Measurements from ENCODE around the gene OR52L1.

Gene OR52L1

DNA sequence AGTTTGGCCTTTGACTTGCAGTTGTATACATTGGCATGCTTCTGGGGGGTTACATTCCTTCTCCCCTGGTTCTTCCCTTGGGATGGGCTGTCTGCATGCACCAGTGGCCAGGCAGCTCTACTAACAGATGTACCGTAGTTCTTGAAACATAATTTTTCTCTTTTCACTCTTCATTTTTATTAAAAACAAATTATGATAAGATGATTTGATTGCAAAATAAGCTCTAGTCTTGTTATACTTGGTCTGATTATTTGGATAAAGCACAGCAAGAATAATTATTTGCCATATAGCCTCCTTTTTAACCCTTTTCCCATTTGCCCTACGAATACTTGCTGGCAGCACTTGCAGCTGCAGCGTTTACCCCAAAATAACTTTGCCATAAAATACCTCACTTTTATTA, 31.2 kb downstream of the OR52L1 start:
- TF ChIP-seq, protein P1, sequence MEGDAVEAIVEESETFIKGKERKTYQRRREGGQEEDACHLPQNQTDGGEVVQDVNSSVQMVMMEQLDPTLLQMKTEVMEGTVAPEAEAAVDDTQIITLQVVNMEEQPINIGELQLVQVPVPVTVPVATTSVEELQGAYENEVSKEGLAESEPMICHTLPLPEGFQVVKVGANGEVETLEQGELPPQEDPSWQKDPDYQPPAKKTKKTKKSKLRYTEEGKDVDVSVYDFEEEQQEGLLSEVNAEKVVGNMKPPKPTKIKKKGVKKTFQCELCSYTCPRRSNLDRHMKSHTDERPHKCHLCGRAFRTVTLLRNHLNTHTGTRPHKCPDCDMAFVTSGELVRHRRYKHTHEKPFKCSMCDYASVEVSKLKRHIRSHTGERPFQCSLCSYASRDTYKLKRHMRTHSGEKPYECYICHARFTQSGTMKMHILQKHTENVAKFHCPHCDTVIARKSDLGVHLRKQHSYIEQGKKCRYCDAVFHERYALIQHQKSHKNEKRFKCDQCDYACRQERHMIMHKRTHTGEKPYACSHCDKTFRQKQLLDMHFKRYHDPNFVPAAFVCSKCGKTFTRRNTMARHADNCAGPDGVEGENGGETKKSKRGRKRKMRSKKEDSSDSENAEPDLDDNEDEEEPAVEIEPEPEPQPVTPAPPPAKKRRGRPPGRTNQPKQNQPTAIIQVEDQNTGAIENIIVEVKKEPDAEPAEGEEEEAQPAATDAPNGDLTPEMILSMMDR (IDR thresholded peaks at IDR 0.05; ENCODE audit: borderline replicate concordance, control extremely low read depth, extremely low read depth, insufficient read depth, missing control alignments) = no peak
- in situ Hi-C loops (cut with MboI; ENCODE audit: low sequenced_read_pairs, unreplicated experiment) = no loop called here
- DNase-seq (ENCODE audit: low spot score) = no peak

- no peak for DNase-seq (ENCODE audit: low spot score)
- in situ Hi-C loops (cut with MboI; ENCODE audit: low sequenced_read_pairs, unreplicated experiment) = no loop called here
- TF ChIP-seq, protein P1 (IDR thresholded peaks at IDR 0.05; ENCODE audit: borderline replicate concordance, control extremely low read depth, extremely low read depth, insufficient read depth, missing control alignments) = no peak
Observed at GRCh38 chr11:5941951-5942350, 44.8 kb downstream of the OR52L1 start, which contains the start of gene OR56A3. OR56A3 (plus strand) TSS chr11:5942251; CDS start chr11:5947347, 5,096 bp downstream.

GRCh38 chr11:5940748-5941147, 46.0 kb downstream of the OR52L1 start:
- TF ChIP-seq, protein P1 (IDR thresholded peaks at IDR 0.05; ENCODE audit: borderline replicate concordance, control extremely low read depth, extremely low read depth, insufficient read depth, missing control alignments) = no peak
- in situ Hi-C loops (cut with MboI; ENCODE audit: low sequenced_read_pairs, unreplicated experiment) = no loop called here

GRCh38 chr11:5938603-5938965, 48.2 kb downstream of the OR52L1 start:
- in situ Hi-C loops (cut with MboI; ENCODE audit: low sequenced_read_pairs, unreplicated experiment) = no loop called here

More at GRCh38 chr11:5940748-5941147, 46.0 kb downstream of the OR52L1 start:
- no peak for DNase-seq (ENCODE audit: low spot score)

DNA sequence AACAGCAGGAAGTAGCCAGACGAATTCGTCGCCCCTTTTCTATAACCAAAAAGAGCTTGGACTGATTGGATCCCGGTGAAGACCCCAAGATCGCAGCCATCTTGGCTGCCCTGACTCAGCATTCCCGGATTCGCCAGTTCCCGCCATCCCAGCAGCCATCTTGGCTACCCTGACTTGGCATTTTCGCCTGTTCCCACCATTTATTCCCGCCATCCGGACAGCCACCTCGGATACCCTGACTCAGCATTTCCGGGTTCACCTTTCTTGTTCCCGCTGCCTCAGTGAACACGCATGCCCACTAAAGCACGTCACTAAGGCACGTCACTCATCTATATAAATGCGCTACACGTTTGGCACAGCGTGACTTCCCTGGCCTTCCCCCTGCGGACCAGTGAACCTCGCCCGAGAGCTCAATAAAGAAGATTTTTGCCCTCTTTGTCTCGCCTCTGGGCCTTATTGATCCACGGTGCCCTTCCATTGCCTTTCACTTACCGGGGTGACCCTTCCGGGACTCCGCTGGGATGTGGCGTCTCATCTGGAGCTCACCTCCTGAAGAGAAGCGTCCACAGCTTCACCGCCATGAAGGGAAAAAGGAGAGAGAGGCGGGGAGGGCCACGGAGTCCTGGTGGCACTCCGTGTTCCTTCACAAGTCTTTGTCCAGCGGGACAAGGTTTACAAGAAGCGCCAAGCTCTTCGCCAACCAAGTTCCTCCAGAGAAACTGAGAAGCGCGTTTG, 48.8 kb downstream of the OR52L1 start:
- no peak for DNase-seq (ENCODE audit: low spot score)
- in situ Hi-C loops (cut with MboI; ENCODE audit: low sequenced_read_pairs, unreplicated experiment) = no loop called here
- TF ChIP-seq, protein P1 (IDR thresholded peaks at IDR 0.05; ENCODE audit: borderline replicate concordance, control extremely low read depth, extremely low read depth, insufficient read depth, missing control alignments) = no peak

More at GRCh38 chr11:5938603-5938965, 48.2 kb downstream of the OR52L1 start:
- TF ChIP-seq, protein P1 (IDR thresholded peaks at IDR 0.05; ENCODE audit: borderline replicate concordance, control extremely low read depth, extremely low read depth, insufficient read depth, missing control alignments) = no peak
- no peak for DNase-seq (ENCODE audit: low spot score)
